Measurements from ENCODE around the gene GAP43. TPM values are rescaled to one million over a fixed set of nuclear protein-coding genes. Genes with fewer than 3 reads are reported as not detected.

GAP43 gene
- total and polyA plus RNA-seq, 12 donors: 0.32 to 23.2 (median 0.74) TPM; not detected in 3

GRCh38 chr3:115689928-115690327 is 66.6 kb downstream of the GAP43 start:
- TF ChIP-seq CTCF (IDR thresholded peaks at IDR 0.05) (no peak), POLR2A (IDR thresholded peaks at IDR 0.05) (no peak)
- Histone ChIP-seq H3K27ac (no peak overlapping the region), H3K4me1 (replicated peaks in 1 of 2) (no peaks in the 10 kb centered on the region), H3K27me3 (no peaks in the 10 kb centered on the region), H3K9me3 (replicated peaks in 1 of 3) (no peaks in the 10 kb centered on the region), H3K4me3 (no peak overlapping the region), H3K36me3 (replicated peaks in 1 of 2) (no peaks in the 10 kb centered on the region)
- WGBS, 4 donors: 91 to 95% (median 91%) methylated on average over 5 of the region's 5 CpGs
- intact Hi-C loops (cut with DNase I): loop anchor here (5.0 to 10.0 kb wide), 2 partner anchors 95 to 473 kb away; no protein-coding TSS in a partner anchor
- DNase-seq: no peak

GRCh38 chr3:115691964-115692363 is 68.7 kb downstream of the GAP43 start:
- H3K36me3 ChIP-seq (replicated peaks in 1 of 2): no peaks in the 10 kb centered on the region
- 70 to 77% (median 74%) methylated on average over 4 of the region's 4 CpGs for WGBS, 4 donors
- no peaks in the 10 kb centered on the region for H3K4me1 ChIP-seq (replicated peaks in 1 of 2)
- H3K9me3 ChIP-seq (replicated peaks in 1 of 3): no peaks in the 10 kb centered on the region
- H3K4me3 ChIP-seq: no peak overlapping the region
- TF ChIP-seq CTCF (IDR thresholded peaks at IDR 0.05) (no peak), POLR2A (IDR thresholded peaks at IDR 0.05) (no peak)
- no peak overlapping the region for H3K27ac ChIP-seq
- H3K27me3 ChIP-seq: no peaks in the 10 kb centered on the region
- intact Hi-C loops (cut with DNase I): loop anchor here (5.0 to 10.0 kb wide), 2 partner anchors 93 to 475 kb away; no protein-coding TSS in a partner anchor
- no peak for DNase-seq

DNA sequence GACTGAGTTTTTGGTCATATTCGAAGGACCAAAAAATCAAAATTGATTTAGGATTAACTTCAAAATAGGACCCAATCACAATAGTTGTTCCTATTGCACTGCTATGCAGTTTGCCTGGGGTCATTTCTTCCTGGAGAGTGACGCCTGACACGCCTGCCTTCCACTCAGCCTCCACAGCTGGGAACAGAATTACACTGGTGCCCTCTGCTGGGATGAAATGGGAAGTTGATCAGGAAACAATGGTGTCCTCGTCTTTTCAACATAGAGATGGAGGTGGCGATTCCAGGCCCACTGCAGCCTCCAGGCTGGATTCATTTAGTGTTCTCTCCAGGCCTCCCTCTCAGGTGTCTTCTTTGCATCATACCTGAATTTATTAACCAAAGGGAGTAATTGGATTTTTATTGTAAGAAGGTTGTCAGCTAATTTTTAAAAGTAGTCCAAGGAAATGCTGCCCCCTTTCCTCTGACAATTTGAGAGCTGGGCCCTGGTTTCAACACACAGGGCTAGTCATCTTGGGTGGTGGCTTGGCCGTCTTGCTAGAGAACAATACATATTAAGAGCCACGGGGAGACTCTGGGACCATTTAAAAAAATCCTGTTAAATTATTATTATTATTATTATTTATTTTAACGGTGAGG is 69.7 kb downstream of the GAP43 start:
- Histone ChIP-seq H3K9me3 (replicated peaks in 1 of 3) (no peaks in the 10 kb centered on the region), H3K27ac (peak overlapping the region in 1 of 5 donors; percentile 41), H3K4me1 (replicated peaks in 1 of 2) (no peaks in the 10 kb centered on the region), H3K36me3 (replicated peaks in 1 of 2) (no peaks in the 10 kb centered on the region), H3K27me3 (no peaks in the 10 kb centered on the region), H3K4me3 (no peak overlapping the region)
- intact Hi-C loops (cut with DNase I): loop anchor here (5.0 to 10.0 kb wide), 2 partner anchors 92 to 476 kb away; no protein-coding TSS in a partner anchor
- DNase-seq: peak; percentile 70 to 94 (median 81)
- TF ChIP-seq CTCF (IDR thresholded peaks at IDR 0.05): peak; percentile 61 to 91 (median 86)
- TF ChIP-seq POLR2A (IDR thresholded peaks at IDR 0.05): no peak
- WGBS, 4 donors: 16 to 20% (median 18%) methylated on average over 8 of the region's 8 CpGs

GRCh38 chr3:115693868-115694267 is 70.6 kb downstream of the GAP43 start:
- 71 to 92% (median 79%) methylated on average over 9 of the region's 9 CpGs for WGBS, 4 donors
- Histone ChIP-seq H3K9me3 (replicated peaks in 1 of 3) (no peaks in the 10 kb centered on the region), H3K27ac (peak overlapping the region in 1 of 5 donors; percentile 41), H3K4me1 (replicated peaks in 1 of 2) (no peaks in the 10 kb centered on the region), H3K4me3 (no peak overlapping the region), H3K36me3 (replicated peaks in 1 of 2) (no peaks in the 10 kb centered on the region), H3K27me3 (no peaks in the 10 kb centered on the region)
- peak in 2 of 7 donors; percentile 25 to 65 for DNase-seq
- intact Hi-C loops (cut with DNase I): loop anchor here (5.0 to 10.0 kb wide), 2 partner anchors 91 to 477 kb away; no protein-coding TSS in a partner anchor
- TF ChIP-seq POLR2A (IDR thresholded peaks at IDR 0.05) (no peak), CTCF (IDR thresholded peaks at IDR 0.05) (no peak)

Data from adrenal gland (tissue), 12 donors.